A549 (cell line): ENCODE results near the gene MAPK9. TPM values are rescaled to one million over a fixed set of nuclear protein-coding genes. Genes with fewer than 3 reads are reported as not detected.

Experiments used
- ATAC-seq, 2 experiments: fragments of 200-7000 bp in 1 of 2; fragments of >200 bp in 1 of 2; cut with Nextera tagmentation in 1 of 2; cut with Tn5 transposase in 1 of 2; 3 replicates each; pipeline versions ENCODE4 v1.8.0 to v1.9.1; 2018 to 2020; ENCODE audit warnings: mild to moderate bottlenecking in 1 of 2, moderate library complexity in 1 of 2
- CTCF ChIA-PET: fragments of 300-600 bp; sonication (Branson Sonifier 250); formaldehyde crosslinking; extraction: SDS; loops from one replicate; lab custom pipeline; 2021; ENCODE audit warnings: antibody characterized with exemption, inconsistent platforms; lab: Yijun Ruan, JAX
- POLR2A ChIA-PET: fragments of 350-600 bp; formaldehyde crosslinking; extraction: SDS; loops from one replicate; lab custom pipeline; 2021; ENCODE audit warnings: antibody characterized with exemption, inconsistent platforms; lab: Yijun Ruan, JAX
- DNase-seq, 2 experiments: peaks; one replicate each; pipeline versions ENCODE4 v3.0.0 to v3.0.0-alpha.2; 2011 to 2016; ENCODE audit warnings: low read depth in 1 of 2, low spot score in 1 of 2
- FAIRE-seq: peaks from 2 replicates; lab custom pipeline; 2011; peaks lifted over from hg19 to GRCh38; lab: Jason Lieb, UNC
- H3K27ac ChIP-seq, 2 experiments: fragments of >200 bp; sonication (Bioruptor Twin); formaldehyde crosslinking; 3 replicates each; pipeline ENCODE4 v1.5.1; 2016 to 2017
- H3K4me1 ChIP-seq: fragments of >200 bp; sonication (Bioruptor Twin); formaldehyde crosslinking; 3 replicates; pipeline ENCODE4 v1.6.1; 2016
- H3K4me2 ChIP-seq: fragments of >200 bp; sonication (Bioruptor Twin); formaldehyde crosslinking; 3 replicates; pipeline ENCODE4 v1.6.1; 2016
- H3K4me3 ChIP-seq: fragments of >200 bp; sonication (Bioruptor Twin); formaldehyde crosslinking; 3 replicates; pipeline ENCODE4 v1.5.1; 2016
- H3K9me3 ChIP-seq: fragments of >200 bp; sonication (Bioruptor Twin); formaldehyde crosslinking; 3 replicates; pipeline ENCODE4 v1.6.1; 2016
- BHLHE40 ChIP-seq: IDR thresholded peaks from 2 replicates; pipeline ENCODE4 v1.6.1; 2012; ENCODE audit warnings: low read depth, low read length, inconsistent platforms
- CBX8 ChIP-seq: fragments of 200-600 bp; sonication (generic); IDR thresholded peaks from 2 replicates; pipeline ENCODE4 v1.6.1; 2016
- HDAC2 ChIP-seq: fragments of 200-600 bp; sonication (generic); IDR thresholded peaks from 2 replicates; pipeline ENCODE4 v1.6.1; 2016
- HOXA7 ChIP-seq: fragments of 250-450 bp; sonication (Bioruptor Pico); IDR thresholded peaks from 2 replicates; pipeline ENCODE4 v1.5.0; 2020; ENCODE audit warnings: mild to moderate bottlenecking, moderate library complexity
- JUN ChIP-seq, 2 experiments: fragments of >200 bp; sonication (Bioruptor Twin); formaldehyde crosslinking; IDR thresholded peaks; 2 replicates in 1 of 2; 3 replicates in 1 of 2; pipeline ENCODE4 v1.6.1; 2016 to 2017
- JUNB ChIP-seq: fragments of >200 bp; sonication (Bioruptor Twin); formaldehyde crosslinking; IDR thresholded peaks from 2 replicates; pipeline ENCODE4 v1.6.1; 2016
- KDM1A ChIP-seq: fragments of 200-600 bp; sonication (generic); IDR thresholded peaks from 2 replicates; pipeline ENCODE4 v1.6.1; 2016; ENCODE audit warnings: low read depth, mild to moderate bottlenecking
- NPAS2 ChIP-seq: fragments of 250-450 bp; sonication (Bioruptor Pico); IDR thresholded peaks from 2 replicates; pipeline ENCODE4 v1.8.0; 2022; ENCODE audit warnings: mild to moderate bottlenecking, moderate library complexity, borderline replicate concordance
- NR3C1 ChIP-seq: fragments of >200 bp; sonication (Bioruptor Twin); formaldehyde crosslinking; IDR thresholded peaks from 3 replicates; pipeline ENCODE4 v1.6.1; 2017
- POLR2A ChIP-seq: IDR thresholded peaks from 2 replicates; pipeline ENCODE4 v1.6.1; 2012; ENCODE audit warnings: mild to moderate bottlenecking, low read length
- POLR2AphosphoS2 ChIP-seq: conservative IDR thresholded peaks from 2 replicates; pipeline ENCODE4 v1.6.1; 2012; ENCODE audit warnings: low read length, improper control_type of control experiment, inconsistent platforms
- RAD21 ChIP-seq, 2 experiments: fragments of >200 bp in 1 of 2; sonication (Bioruptor Twin) in 1 of 2; formaldehyde crosslinking in 1 of 2; IDR thresholded peaks in 1 of 2; conservative IDR thresholded peaks in 1 of 2; 2 replicates in 1 of 2; 3 replicates in 1 of 2; pipeline ENCODE4 v1.6.1; 2012 to 2018; ENCODE audit warnings: inconsistent platforms in 1 of 2
- RARB ChIP-seq: fragments of 250-450 bp; sonication (Bioruptor Pico); IDR thresholded peaks from 2 replicates; pipeline ENCODE4 v1.8.0; 2021; ENCODE audit warnings: mild to moderate bottlenecking, moderate library complexity
- RCOR1 ChIP-seq: fragments of 150-350 bp; IDR thresholded peaks from 2 replicates; pipeline ENCODE4 v1.6.1; 2014; ENCODE audit warnings: antibody characterized with exemption, low read length, low read depth
- RNF2 ChIP-seq: fragments of 200-600 bp; sonication (generic); IDR thresholded peaks from 2 replicates; pipeline ENCODE4 v1.6.1; 2016; ENCODE audit warnings: low read depth, mild to moderate bottlenecking, antibody characterized with exemption, moderate library complexity, borderline replicate concordance
- SREBF2 ChIP-seq: fragments of 450-650 bp; IDR thresholded peaks from 2 replicates; pipeline ENCODE4 v1.6.1; 2014; ENCODE audit warnings: mild to moderate bottlenecking, moderate library complexity
- USF2 ChIP-seq: fragments of 450-650 bp; IDR thresholded peaks from 2 replicates; pipeline ENCODE4 v1.6.1; 2014; ENCODE audit warnings: antibody characterized with exemption
- ZNF302 ChIP-seq: fragments of 250-450 bp; sonication (Bioruptor Pico); IDR thresholded peaks from 2 replicates; pipeline ENCODE4 v1.9.0; 2021; ENCODE audit warnings: inconsistent platforms, mild to moderate bottlenecking, moderate library complexity
- ZSCAN20 ChIP-seq: fragments of 250-450 bp; sonication (Bioruptor Pico); IDR thresholded peaks from 2 replicates; pipeline ENCODE4 v1.8.0; 2022; ENCODE audit warnings: mild to moderate bottlenecking, moderate library complexity
- WGBS: methylation state at CpG from one replicate; pipeline ENCODE4 v1.1.6; 2017; ENCODE audit errors: missing lambda C conversion rate; 5-methylcytosine and 5-hydroxymethylcytosine counted together
- polyA plus RNA-seq, 4 experiments: library from polyadenylated mRNA; depleted of rRNA in 3 of 4; stranded (reverse); fragments of >200 nt; fragmentation: RNase III in 1 of 4; extraction: RNeasy Plus Mini Kit Qiagen cat#74134 plus additional on column Dnase treatment in 1 of 4; gene quantifications; 2 replicates in 3 of 4; 3 replicates in 1 of 4; pipeline ENCODE4 v1.2.3, GENCODE V29; 2011 to 2017
- TF ChIP-seq, protein P1 (sequence below): fragments of 250-450 bp; sonication (Bioruptor Pico); IDR thresholded peaks from 2 replicates; pipeline ENCODE4 v1.5.0; 2021; ENCODE audit warnings: mild to moderate bottlenecking, moderate library complexity, borderline replicate concordance
- TF ChIP-seq, protein P2 (sequence below): fragments of 150-350 bp; IDR thresholded peaks from 2 replicates; pipeline ENCODE4 v1.6.1; 2014; ENCODE audit warnings: low read depth, mild to moderate bottlenecking, low read length
- TF ChIP-seq, protein P3 (sequence below): IDR thresholded peaks from 2 replicates; pipeline ENCODE4 v1.6.1; 2012; ENCODE audit warnings: low read depth, borderline replicate concordance
- TF ChIP-seq, protein P4 (sequence below): fragments of >200 bp; sonication (Bioruptor Twin); formaldehyde crosslinking; IDR thresholded peaks from 3 replicates; pipeline ENCODE4 v1.5.1; 2016

The MAPK9 gene
- polyA plus RNA-seq, 2 of the 4 experiments (the other 2 are of a cell fraction): 36.6 to 66.9 TPM

DNA sequence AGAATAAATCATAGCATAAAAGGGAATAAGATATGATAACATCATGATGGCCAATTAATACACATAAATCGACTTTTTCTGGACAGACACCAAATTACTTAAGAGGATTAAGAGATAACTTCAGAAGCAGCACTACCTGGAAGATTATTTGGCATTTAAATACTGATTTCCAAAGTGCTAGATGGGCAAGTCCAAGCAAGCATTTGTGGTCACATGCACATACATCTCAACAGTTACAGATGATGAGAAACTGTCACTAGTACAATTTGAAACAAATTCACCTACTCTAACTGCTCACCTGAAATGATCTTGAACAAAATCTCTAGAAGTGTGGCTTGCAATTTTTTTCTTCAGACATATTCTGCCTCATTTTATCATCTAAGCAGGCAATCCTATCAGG lies 56.0 kb downstream of the MAPK9 start:
- ChIA-PET POLR2A (no interaction called here), CTCF (interaction anchor here (0.6 kb wide), 1 partner anchor 189 kb away, joined by 5 read pairs; no protein-coding TSS in a partner anchor)
- Histone ChIP-seq H3K4me3 (no peak overlapping the region), H3K27ac (no peak overlapping the region), H3K9me3 (peaks cover 27% of the 10 kb centered on the region; the same call in 2 of the 3 replicates), H3K4me2 (no peak overlapping the region), H3K4me1 (no peaks in the 10 kb centered on the region)
- ATAC-seq: no peak
- no peak for DNase-seq
- no peak for FAIRE-seq
- TF ChIP-seq SREBF2 (no peak), RARB (no peak), USF2 (no peak), CBX8 (no peak), RCOR1 (no peak), RNF2 (no peak), HOXA7 (CRISPR knock-in tag) (no peak), NR3C1 (no peak), JUN (IDR thresholded peaks at IDR 0.05) (no peak), KDM1A (no peak), ZNF302 (CRISPR knock-in tag) (no peak), BHLHE40 (no peak), POLR2AphosphoS2 (no peak), JUNB (no peak), HDAC2 (no peak)
- TF ChIP-seq, protein P1, sequence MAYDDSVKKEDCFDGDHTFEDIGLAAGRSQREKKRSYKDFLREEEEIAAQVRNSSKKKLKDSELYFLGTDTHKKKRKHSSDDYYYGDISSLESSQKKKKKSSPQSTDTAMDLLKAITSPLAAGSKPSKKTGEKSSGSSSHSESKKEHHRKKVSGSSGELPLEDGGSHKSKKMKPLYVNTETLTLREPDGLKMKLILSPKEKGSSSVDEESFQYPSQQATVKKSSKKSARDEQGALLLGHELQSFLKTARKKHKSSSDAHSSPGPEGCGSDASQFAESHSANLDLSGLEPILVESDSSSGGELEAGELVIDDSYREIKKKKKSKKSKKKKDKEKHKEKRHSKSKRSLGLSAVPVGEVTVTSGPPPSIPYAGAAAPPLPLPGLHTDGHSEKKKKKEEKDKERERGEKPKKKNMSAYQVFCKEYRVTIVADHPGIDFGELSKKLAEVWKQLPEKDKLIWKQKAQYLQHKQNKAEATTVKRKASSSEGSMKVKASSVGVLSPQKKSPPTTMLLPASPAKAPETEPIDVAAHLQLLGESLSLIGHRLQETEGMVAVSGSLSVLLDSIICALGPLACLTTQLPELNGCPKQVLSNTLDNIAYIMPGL: no peak
- TF ChIP-seq, protein P2, sequence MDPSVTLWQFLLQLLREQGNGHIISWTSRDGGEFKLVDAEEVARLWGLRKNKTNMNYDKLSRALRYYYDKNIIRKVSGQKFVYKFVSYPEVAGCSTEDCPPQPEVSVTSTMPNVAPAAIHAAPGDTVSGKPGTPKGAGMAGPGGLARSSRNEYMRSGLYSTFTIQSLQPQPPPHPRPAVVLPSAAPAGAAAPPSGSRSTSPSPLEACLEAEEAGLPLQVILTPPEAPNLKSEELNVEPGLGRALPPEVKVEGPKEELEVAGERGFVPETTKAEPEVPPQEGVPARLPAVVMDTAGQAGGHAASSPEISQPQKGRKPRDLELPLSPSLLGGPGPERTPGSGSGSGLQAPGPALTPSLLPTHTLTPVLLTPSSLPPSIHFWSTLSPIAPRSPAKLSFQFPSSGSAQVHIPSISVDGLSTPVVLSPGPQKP: no peak
- TF ChIP-seq, protein P3, sequence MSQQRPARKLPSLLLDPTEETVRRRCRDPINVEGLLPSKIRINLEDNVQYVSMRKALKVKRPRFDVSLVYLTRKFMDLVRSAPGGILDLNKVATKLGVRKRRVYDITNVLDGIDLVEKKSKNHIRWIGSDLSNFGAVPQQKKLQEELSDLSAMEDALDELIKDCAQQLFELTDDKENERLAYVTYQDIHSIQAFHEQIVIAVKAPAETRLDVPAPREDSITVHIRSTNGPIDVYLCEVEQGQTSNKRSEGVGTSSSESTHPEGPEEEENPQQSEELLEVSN: no peak
- 85% methylated on average over 1 of the region's 1 CpG for WGBS

DNA sequence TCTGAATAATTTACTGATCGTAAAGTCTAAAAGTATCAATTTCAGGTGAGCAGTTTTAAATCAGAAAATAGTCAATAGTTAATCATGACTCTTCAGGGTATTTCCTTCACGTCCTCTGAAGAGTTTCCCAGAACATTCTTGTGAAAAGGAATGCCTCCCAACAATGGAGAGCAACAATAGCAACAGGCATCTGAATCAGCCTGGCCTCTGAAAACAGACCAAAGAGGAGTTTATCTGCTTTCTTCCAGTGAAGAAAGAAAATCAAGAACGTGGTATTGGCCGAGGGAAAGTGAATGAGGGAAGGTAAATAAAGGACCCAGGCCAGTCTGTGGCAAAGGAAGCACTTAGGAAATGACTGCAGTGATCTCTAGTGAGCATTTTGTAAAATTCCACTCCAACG lies 56.8 kb downstream of the MAPK9 start:
- no peak overlapping the region for H3K4me3 ChIP-seq
- no peak overlapping the region for H3K27ac ChIP-seq
- POLR2A ChIA-PET: no interaction called here
- ATAC-seq: no peak
- H3K4me2 ChIP-seq: no peak overlapping the region
- no peaks in the 10 kb centered on the region for H3K4me1 ChIP-seq
- TF ChIP-seq ZSCAN20 (CRISPR knock-in tag) (no peak), NPAS2 (CRISPR knock-in tag) (no peak), JUN (IDR thresholded peaks at IDR 0.05) (no peak), POLR2A (no peak), RCOR1 (no peak), RAD21 (conservative IDR thresholded peaks at IDR 0.05 in 1 of 2, IDR thresholded peaks at IDR 0.05 in 1 of 2) (no peak)
- TF ChIP-seq, protein P4, sequence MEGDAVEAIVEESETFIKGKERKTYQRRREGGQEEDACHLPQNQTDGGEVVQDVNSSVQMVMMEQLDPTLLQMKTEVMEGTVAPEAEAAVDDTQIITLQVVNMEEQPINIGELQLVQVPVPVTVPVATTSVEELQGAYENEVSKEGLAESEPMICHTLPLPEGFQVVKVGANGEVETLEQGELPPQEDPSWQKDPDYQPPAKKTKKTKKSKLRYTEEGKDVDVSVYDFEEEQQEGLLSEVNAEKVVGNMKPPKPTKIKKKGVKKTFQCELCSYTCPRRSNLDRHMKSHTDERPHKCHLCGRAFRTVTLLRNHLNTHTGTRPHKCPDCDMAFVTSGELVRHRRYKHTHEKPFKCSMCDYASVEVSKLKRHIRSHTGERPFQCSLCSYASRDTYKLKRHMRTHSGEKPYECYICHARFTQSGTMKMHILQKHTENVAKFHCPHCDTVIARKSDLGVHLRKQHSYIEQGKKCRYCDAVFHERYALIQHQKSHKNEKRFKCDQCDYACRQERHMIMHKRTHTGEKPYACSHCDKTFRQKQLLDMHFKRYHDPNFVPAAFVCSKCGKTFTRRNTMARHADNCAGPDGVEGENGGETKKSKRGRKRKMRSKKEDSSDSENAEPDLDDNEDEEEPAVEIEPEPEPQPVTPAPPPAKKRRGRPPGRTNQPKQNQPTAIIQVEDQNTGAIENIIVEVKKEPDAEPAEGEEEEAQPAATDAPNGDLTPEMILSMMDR: no peak
- TF ChIP-seq, protein P1: no peak
- no peak for DNase-seq
- CTCF ChIA-PET: no interaction called here
- FAIRE-seq: no peak
- WGBS: 87% methylated on average over 5 of the region's 5 CpGs
- H3K9me3 ChIP-seq: peaks cover 24% of the 10 kb centered on the region; the same call in 2 of the 3 replicates
